NCI-H1417 treated with DMSO at 0.1 percent for 48 hours (cell line): ENCODE measurements around the gene MRO.
"Not testable (repeated sequence)": the region's sequence is repeated elsewhere in the genome, so short reads cannot be mapped to it uniquely, and the experiment has no call there.

Experiments
- DNase-seq: peaks from one replicate; lab custom pipeline; 2025; lab: John Stamatoyannopoulos, UW

Gene MRO

DNA sequence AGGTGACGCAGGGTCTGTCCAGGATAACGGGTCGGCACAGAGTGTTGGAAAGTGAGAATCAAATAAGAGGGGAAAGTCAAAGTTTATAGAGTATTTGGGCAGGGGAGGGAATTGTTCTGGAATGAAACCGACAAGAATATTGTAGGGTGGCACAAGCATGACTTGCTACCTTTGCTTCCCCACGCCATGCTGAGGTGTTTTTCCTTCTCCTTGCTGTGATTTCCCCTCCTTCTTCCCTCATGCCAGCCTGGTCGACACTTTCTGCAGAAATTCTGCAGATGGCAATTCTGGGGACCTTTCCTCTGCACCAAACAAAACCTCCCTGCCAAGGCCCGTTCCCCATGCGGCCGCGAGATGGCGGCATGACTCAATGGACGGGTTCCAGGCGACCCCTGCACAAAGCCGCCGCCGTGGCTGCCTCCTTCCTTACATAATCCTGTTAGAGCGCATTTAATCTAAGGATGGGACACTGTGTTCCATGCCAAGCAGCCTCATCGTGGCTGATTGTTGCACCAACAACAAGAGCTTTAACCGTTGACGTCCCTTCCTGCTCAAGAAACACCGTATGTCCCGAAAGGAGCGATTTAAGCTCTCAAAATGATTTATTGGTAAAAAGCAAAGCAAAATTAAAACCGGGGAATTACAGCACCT lies at the start of gene MRO:
MRO (minus strand) TSS at position 289 of the 651 bp plus-strand sequence. CDS start 10,616 bp downstream, outside the sequence.
- peak; percentile 83 for DNase-seq

GRCh38 chr18:50869150-50869549 lies 49.3 kb upstream of the MRO start:
- no peak for DNase-seq

DNA sequence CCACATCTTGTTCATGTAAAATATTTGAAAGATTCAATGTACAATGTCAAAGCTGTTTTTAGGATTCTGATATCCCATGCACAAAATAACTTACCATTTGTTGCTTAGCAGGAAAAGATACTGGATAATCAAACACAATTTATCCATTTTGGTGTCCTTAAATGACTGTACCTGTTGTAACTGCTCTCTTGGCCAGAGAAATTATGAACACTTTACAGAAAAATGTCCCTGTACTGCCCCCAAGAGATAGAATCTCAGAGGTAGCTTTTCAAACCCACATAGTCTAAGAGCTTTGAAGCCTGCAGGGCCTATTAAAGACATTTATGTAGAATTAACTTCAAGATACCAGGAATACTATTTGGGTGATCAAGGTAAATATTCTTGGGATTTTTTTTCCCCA lies 46.9 kb upstream of the MRO start:
- DNase-seq = no peak

DNA sequence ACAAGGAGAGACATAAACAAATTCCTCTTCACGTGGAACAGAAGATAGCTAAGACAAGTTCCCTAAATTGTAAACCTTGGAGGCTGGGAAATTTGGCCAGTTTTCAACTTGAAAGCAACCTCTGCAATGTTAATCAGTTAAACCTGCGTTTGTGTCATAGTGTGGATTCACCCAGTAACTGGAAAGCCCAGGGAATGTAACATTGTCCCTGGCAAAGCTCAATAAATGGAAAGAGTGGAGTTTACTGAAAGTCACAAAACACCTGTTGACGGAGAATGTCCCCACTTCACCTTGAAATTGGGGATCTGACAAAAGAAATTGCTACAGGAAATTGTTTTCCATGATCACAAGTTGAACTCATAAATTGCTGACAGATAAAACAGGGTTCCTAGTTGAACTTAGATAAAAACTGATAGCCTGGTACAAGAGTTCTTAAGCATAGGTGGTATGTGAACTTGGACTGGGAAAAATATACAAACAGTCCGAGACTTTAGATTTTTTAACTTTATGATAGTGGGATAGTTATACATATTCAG lies 44.1 kb upstream of the MRO start:
- DNase-seq = no peak

DNA sequence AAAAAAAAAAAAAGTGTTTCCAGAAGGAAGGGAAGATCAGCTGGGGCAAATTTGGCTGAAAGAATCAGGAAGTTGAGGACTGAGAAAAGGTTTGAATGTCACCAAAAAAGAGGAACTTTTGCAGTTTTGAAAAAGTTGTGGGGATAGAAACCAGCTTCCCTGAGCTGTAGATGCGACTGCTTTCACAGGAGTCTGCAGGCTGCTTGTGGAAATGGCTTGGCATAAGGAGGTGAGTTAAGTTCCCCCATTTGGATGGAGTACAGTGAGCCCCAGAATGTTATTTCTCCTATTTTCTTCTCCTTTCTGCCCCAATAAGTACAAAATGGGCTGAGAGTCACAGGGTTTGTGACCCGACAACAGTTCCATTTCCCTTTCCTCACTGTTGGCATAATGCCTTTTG lies 42.6 kb upstream of the MRO start:
- DNase-seq = no peak

DNA sequence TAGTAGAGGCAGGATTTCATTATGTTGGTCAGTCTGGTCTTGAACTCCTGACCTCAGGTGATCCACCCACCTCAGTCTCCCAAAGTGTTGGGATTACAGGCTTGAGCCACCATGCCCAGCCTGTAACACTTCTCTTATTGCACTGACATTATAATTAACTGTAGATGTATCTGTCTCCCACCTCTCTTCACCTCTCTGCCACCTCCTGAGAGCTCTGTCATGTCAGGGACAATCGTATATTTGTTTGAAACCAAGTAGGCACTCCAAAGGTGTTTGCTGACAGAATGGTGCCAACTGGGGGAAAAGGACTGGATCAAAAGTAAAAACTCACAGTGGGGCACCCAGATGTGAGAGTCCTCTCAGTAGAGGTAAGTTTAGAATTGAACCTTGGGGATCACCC lies 41.8 kb upstream of the MRO start:
- DNase-seq = no peak

DNA sequence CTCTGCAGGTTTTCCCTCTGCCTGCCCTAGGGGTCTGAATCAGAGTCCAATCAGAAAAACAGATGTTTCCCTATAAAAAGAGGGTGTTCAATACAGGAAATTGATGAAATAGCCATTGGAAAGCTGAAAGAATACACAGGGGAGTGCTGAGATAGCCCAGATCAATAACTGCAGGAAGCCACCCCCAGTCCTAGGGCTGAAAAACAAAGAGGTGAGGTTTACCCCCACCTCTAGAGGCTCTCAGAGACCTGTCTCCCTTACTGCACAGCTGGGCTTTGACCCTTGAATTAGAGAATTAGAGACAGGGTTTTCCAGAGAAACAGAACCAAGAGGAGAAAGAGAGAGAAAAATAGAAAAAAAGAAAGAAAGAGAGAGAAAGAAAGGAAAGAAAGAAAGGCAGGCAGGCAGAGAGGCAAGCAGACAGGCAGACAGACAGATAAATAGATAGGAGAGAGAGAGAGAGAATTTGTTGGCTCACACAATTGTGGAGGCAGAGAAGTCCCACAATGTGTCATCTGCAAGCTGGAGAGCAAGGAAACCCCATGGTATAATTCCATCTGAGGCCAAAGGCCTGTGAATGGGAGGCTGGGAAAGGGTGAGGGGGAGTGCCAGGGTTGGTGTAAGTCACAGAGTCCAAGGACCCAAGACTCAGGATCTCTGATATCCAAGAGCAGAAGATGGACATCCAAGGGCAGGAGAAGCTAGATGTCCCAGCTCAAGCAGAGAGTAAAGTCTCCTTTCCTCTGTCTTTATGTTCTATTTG lies 40.2 kb upstream of the MRO start:
- no peak for DNase-seq

DNA sequence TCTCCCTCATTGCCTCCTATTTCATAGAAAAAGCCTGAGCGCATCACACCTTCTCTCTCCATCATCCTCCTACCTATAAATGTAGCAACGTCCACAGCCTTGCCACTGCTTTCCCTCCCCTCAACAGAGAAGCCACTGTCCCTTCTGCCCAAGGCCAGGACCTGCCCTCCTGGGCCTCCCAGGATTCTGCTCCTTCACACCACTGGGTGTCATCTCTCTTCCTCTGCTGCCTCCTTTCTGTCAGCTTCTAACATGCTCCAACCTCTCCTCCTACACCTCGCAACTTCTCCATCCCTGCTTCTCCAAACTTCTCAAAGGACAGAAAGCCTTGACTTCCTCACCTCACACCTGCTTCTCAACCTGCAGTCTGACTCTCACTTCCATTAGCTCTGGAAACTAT lies 37.9 kb upstream of the MRO start:
- no peak for DNase-seq

DNA sequence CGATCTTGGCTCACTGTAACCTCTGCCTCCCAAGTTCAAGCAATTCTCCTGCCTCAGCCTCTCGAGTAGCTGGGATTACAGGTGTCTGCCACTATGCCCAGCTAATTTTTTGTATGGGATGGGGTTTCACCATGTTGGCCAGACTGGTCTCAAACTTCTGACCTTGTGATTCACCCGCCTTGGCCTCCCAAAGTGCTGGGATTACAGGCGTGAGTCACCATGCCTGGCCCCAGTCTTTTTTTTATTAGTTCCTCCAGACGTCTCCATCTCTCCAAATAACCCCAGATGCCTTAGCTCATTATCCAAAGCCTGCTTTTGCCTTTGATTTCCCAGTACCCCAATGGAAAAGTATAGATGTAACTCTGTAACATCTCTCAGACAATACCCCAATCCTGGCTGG lies 37.4 kb upstream of the MRO start:
- DNase-seq = not testable (repeated sequence)

DNA sequence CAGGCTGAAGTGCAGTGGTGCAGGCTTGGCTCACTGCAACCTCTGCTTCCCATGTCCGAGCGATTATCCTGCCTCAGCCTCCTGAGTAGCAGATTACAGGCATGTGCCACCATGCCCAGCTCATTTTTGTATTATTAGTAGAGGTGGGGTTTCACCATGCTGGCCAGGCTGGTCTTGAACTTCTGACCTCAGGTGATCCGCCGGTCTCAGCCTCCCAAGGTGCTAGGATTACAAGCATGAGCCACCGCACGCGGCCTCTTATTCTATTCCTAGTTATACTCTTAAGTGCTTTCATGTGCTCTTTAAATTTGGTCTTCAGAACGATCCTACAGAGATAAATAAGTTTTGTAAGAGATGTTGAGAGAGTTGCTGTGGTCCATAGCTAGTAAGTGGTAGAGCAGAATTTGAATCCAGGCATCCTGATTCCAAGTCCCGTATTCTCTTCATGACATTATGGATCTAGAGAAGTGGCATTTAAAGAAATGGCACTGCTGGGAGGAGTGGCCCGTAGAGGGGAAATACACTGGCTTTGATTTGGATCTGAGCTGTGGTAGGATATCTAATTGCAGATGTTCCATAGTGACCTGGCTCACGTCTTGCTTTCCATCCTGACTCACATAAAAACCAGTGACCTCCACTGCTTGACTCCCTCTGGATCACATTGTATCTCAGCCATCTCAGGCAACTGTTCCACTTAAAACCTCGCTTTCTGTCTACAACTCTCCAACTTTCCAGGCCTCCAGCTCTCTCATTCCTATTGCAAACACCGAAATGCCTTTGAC lies 36.4 kb upstream of the MRO start:
- DNase-seq = no peak

GRCh38 chr18:50853863-50854271 lies 34.1 kb upstream of the MRO start:
- DNase-seq = no peak

GRCh38 chr18:50850307-50851065 lies 30.7 kb upstream of the MRO start:
- DNase-seq = no peak

DNA sequence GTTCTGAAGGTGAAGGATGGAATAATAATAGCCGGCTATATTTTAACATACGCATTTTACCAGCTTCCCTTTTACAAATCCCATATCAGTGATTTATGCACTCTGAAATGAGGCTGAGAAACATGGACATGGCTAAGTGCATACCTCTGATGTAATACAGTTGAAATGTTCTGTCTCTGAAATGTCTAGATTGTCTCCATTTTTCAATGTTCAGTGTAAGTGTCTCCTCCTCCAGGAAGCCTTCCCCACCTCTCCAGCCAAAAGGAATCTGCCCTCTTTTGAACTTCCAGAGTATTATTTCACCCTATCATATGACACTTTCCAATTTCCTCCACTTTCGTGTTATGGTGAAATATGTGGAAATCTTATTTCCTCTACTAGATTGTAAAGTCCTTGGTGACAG lies 29.6 kb upstream of the MRO start:
- no peak for DNase-seq

GRCh38 chr18:50848991-50849390 lies 29.2 kb upstream of the MRO start:
- no peak for DNase-seq

- DNase-seq = no peak
Observed at GRCh38 chr18:50848061-50848551, 28.3 kb upstream of the MRO start.

- no peak for DNase-seq
Observed at GRCh38 chr18:50847192-50847591, 27.4 kb upstream of the MRO start.

GRCh38 chr18:50844960-50845359 lies 25.1 kb upstream of the MRO start:
- DNase-seq = no peak

DNA sequence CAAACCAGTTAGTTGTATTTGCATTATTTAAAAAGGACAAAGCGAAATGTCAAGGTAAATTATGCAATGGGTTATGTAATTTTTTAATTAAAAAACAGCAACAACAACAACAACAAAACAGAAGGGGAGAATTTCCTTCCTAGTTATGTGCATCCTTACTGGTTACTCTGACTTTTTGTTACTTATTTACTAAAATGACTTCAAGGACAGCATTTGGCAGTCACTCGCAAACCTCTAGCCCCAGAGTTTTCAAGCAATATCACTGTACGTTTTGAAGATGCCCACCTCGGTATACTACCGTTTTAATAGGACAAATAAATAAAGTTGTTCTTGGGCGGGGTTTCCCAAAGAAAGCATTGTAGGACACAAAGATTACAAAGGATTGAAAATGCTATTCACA lies 24.7 kb upstream of the MRO start:
- no peak for DNase-seq

GRCh38 chr18:50842846-50843245 lies 23.0 kb upstream of the MRO start:
- DNase-seq = no peak

GRCh38 chr18:50839996-50840395 lies 20.2 kb upstream of the MRO start:
- DNase-seq = no peak

GRCh38 chr18:50839341-50839740 lies 19.5 kb upstream of the MRO start:
- DNase-seq = no peak

- DNase-seq = peak; percentile 38
Observed at GRCh38 chr18:50836521-50836957, 16.7 kb upstream of the MRO start.
